ENCODE results near the gene CNGB1.

Gene CNGB1

DNA sequence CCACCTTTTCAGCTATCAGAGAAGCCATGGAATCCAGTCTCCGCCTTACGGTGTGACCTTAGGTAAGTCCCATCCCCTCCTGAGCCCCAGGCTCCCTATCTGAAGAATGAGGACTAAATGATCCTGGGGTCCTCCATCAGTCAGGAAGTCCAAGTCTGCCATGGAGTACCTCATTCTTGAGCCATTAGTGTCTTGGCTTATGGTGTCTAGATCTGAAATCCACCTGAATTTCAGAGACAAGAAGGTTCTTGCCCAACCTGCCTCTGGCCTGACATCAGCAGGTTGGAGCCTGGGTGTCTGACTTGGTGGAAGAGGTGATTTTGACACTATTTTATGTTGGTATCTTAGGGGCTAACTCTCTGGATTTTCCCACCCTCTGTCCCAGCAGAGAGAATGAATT, 47.1 kb downstream of the CNGB1 start:
- Histone ChIP-seq H3K27me3 (ENCODE audit: low read length) (no peaks in the 10 kb centered on the region), H3K9ac (ENCODE audit: low read length) (no peak overlapping the region), H3K36me3 (ENCODE audit: low read length) (no peaks in the 10 kb centered on the region), H3K27ac (ENCODE audit: low read depth, low read length) (no peak overlapping the region), H3K9me2 (replicated peaks; ENCODE audit: insufficient read depth, low read length) (no peaks in the 10 kb centered on the region), H4K20me1 (ENCODE audit: low read depth, low read length) (no peaks in the 10 kb centered on the region), H2AFZ (ENCODE audit: low read depth, low read length, severe bottlenecking) (no peak overlapping the region), H3K79me2 (ENCODE audit: insufficient read depth, low read length) (no peaks in the 10 kb centered on the region), H3K4me3 (ENCODE audit: insufficient read depth, low read length, poor library complexity, severe bottlenecking) (no peak overlapping the region), H3F3A (ENCODE audit: insufficient read depth) (no peaks in the 10 kb centered on the region), H3K4me2 (ENCODE audit: low read depth, low read length, poor library complexity, severe bottlenecking) (no peak overlapping the region), H3K9me3 (ENCODE audit: insufficient read depth, low read length) (no peaks in the 10 kb centered on the region)
- TF ChIP-seq CTCF (IDR thresholded peaks at IDR 0.05; ENCODE audit: insufficient read depth, low read length, poor library complexity, severe bottlenecking) (no peak), EZH2phosphoT487 (conservative IDR thresholded peaks at IDR 0.05; ENCODE audit: low read length) (no peak)

- Histone ChIP-seq H2AFZ (ENCODE audit: low read depth, low read length, severe bottlenecking) (no peak overlapping the region), H3K27me3 (ENCODE audit: low read length) (no peaks in the 10 kb centered on the region), H3K9me2 (replicated peaks; ENCODE audit: insufficient read depth, low read length) (no peaks in the 10 kb centered on the region), H3K27ac (ENCODE audit: low read depth, low read length) (no peak overlapping the region), H3F3A (ENCODE audit: insufficient read depth) (no peaks in the 10 kb centered on the region), H3K36me3 (ENCODE audit: low read length) (no peaks in the 10 kb centered on the region), H4K20me1 (ENCODE audit: low read depth, low read length) (no peaks in the 10 kb centered on the region), H3K4me2 (ENCODE audit: low read depth, low read length, poor library complexity, severe bottlenecking) (no peak overlapping the region), H3K9me3 (ENCODE audit: insufficient read depth, low read length) (no peaks in the 10 kb centered on the region), H3K9ac (ENCODE audit: low read length) (no peak overlapping the region), H3K79me2 (ENCODE audit: insufficient read depth, low read length) (no peaks in the 10 kb centered on the region), H3K4me3 (ENCODE audit: insufficient read depth, low read length, poor library complexity, severe bottlenecking) (no peak overlapping the region)
- TF ChIP-seq EZH2phosphoT487 (conservative IDR thresholded peaks at IDR 0.05; ENCODE audit: low read length) (no peak), CTCF (IDR thresholded peaks at IDR 0.05; ENCODE audit: insufficient read depth, low read length, poor library complexity, severe bottlenecking) (no peak)
Measured at GRCh38 chr16:57923418-57923817, 47.5 kb downstream of the CNGB1 start.

GRCh38 chr16:57920880-57921229, 50.1 kb downstream of the CNGB1 start:
- no peak overlapping the region for H3K9ac ChIP-seq (ENCODE audit: low read length)
- H3K4me2 ChIP-seq (ENCODE audit: low read depth, low read length, poor library complexity, severe bottlenecking), result no peak overlapping the region
- no peak overlapping the region for H3K4me3 ChIP-seq (ENCODE audit: insufficient read depth, low read length, poor library complexity, severe bottlenecking)
- H3K79me2 ChIP-seq (ENCODE audit: insufficient read depth, low read length), result no peaks in the 10 kb centered on the region
- no peaks in the 10 kb centered on the region for H3K27me3 ChIP-seq (ENCODE audit: low read length)
- no peak overlapping the region for H2AFZ ChIP-seq (ENCODE audit: low read depth, low read length, severe bottlenecking)
- H3K27ac ChIP-seq (ENCODE audit: low read depth, low read length), result no peak overlapping the region
- H3F3A ChIP-seq (ENCODE audit: insufficient read depth), result no peaks in the 10 kb centered on the region
- H4K20me1 ChIP-seq (ENCODE audit: low read depth, low read length), result no peaks in the 10 kb centered on the region
- TF ChIP-seq EZH2phosphoT487 (conservative IDR thresholded peaks at IDR 0.05; ENCODE audit: low read length) (no peak), CTCF (IDR thresholded peaks at IDR 0.05; ENCODE audit: insufficient read depth, low read length, poor library complexity, severe bottlenecking) (no peak)
- no peaks in the 10 kb centered on the region for H3K9me2 ChIP-seq (replicated peaks; ENCODE audit: insufficient read depth, low read length)
- H3K9me3 ChIP-seq (ENCODE audit: insufficient read depth, low read length), result no peaks in the 10 kb centered on the region
- H3K36me3 ChIP-seq (ENCODE audit: low read length), result no peaks in the 10 kb centered on the region

Data from SU-DHL-6 (cell line).